Activated naive CD4-positive, alpha-beta T cell treated with anti-CD3 and anti-CD28 coated beads, Interleukin-2, amount 50 U/mL, for 72 hours (primary cell): ENCODE measurements around the gene MICAL1. TPM values are rescaled to one million over a fixed set of nuclear protein-coding genes. Genes with fewer than 3 reads are reported as not detected.
"Not testable (repeated sequence)": the region's sequence is repeated elsewhere in the genome, so short reads cannot be mapped to it uniquely, and the experiment has no call there.

Experiments
- ATAC-seq, 2 donors: fragments of 150-1000 bp; cut with Tn5 transposase; 2 replicates each; pipeline ENCODE4 v1.10.0; 2021; ENCODE audit warnings: mild to moderate bottlenecking in 2 of 2, moderate library complexity in 2 of 2
- DNase-seq, 2 donors: peaks; one replicate each; pipeline ENCODE4 v3.0.0; 2021 to 2022; ENCODE audit warnings: low spot score in 2 of 2
- H3K27ac Mint-ChIP-seq, 2 donors: one replicate each; pipeline ENCODE4 v1.8.0; 2022; ENCODE audit warnings: mild to moderate bottlenecking in 2 of 2, mixed read lengths in 2 of 2
- H3K36me3 Mint-ChIP-seq, 2 donors: one replicate each; pipeline ENCODE4 v1.8.0; 2022; ENCODE audit warnings: mixed read lengths in 2 of 2
- H3K9me3 Mint-ChIP-seq, 2 donors: one replicate each; pipeline ENCODE4 v1.8.0; 2022; ENCODE audit warnings: mixed read lengths in 2 of 2
- total RNA-seq, 2 donors: library from RNA; stranded (reverse); gene quantifications; one replicate each; pipeline ENCODE4 v1.2.3, GENCODE V29; 2022

Gene MICAL1
- total RNA-seq, 2 donors from 2014 or later = 32.9 to 45.7 TPM

- no peak for ATAC-seq
- Mint-ChIP-seq H3K9me3 (peaks cover 5 to 6% of the 10 kb centered on the region in 2 donors), H3K27ac (peak overlapping the region; percentile 27 to 61), H3K36me3 (peaks cover 24 to 68% of the 10 kb centered on the region in 2 donors)
- DNase-seq = no peak
Measured at GRCh38 chr6:109465772-109466171, 10.2 kb upstream of the MICAL1 start.

DNA sequence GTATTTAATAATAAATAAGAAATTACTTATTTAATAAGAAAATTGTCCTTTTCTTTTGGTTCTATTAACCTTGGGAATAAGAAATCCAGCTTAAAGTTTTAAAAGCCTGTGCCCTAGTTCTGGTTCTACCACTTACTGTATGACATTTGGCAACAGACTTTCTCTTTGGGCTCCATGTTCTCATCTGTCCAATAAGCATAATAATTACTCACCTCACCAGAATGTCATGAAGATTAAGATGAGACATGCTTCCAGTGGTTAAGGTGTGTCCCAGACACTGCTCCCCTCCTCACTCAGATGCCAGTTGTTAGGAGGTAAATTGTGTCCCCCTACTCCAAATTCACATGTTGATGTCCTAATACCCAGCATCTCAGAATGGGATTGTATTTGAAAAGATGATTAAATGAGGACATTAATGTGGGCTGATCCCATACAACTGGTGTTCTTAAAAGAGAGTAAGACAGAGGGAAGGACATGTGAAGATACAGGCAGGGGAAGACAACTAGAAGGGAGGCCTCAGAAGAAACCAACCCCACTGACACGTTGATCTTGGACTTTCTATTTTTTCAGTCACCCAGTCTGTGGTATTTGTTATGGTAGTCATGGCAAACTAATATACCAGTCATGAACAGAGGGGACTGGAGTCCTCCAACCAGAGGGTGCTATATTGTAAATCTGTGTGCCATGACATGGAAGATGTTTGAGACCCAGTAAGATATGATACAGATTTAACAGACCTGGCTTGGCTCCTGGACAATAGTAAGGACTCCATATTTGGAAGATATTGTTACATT lies 6.4 kb upstream of the MICAL1 start:
- ATAC-seq (peak in 1 of 2 donors; percentile 13), DNase-seq (no peak)
- H3K9me3 Mint-ChIP-seq = peaks cover 5 to 6% of the 10 kb centered on the region in 2 donors
- H3K27ac Mint-ChIP-seq = peak overlapping the region in 1 of 2 donors; percentile 49
- peaks cover 20 to 43% of the 10 kb centered on the region in 2 donors for H3K36me3 Mint-ChIP-seq

- not testable (repeated sequence) for H3K27ac Mint-ChIP-seq
- peaks cover 18 to 43% of the 10 kb centered on the region in 2 donors for H3K36me3 Mint-ChIP-seq
Measured at GRCh38 chr6:109461205-109461604, 5.6 kb upstream of the MICAL1 start.

GRCh38 chr6:109460161-109460829 lies 4.7 kb upstream of the MICAL1 start:
- Mint-ChIP-seq H3K27ac (no peak overlapping the region), H3K9me3 (peaks cover 5 to 6% of the 10 kb centered on the region in 2 donors), H3K36me3 (peaks cover 9 to 35% of the 10 kb centered on the region in 2 donors)
- DNase-seq (no peak), ATAC-seq (no peak)

More at GRCh38 chr6:109461205-109461604, 5.6 kb upstream of the MICAL1 start:
- ATAC-seq, H3K9me3 Mint-ChIP-seq, DNase-seq: not testable (repeated sequence)

DNA sequence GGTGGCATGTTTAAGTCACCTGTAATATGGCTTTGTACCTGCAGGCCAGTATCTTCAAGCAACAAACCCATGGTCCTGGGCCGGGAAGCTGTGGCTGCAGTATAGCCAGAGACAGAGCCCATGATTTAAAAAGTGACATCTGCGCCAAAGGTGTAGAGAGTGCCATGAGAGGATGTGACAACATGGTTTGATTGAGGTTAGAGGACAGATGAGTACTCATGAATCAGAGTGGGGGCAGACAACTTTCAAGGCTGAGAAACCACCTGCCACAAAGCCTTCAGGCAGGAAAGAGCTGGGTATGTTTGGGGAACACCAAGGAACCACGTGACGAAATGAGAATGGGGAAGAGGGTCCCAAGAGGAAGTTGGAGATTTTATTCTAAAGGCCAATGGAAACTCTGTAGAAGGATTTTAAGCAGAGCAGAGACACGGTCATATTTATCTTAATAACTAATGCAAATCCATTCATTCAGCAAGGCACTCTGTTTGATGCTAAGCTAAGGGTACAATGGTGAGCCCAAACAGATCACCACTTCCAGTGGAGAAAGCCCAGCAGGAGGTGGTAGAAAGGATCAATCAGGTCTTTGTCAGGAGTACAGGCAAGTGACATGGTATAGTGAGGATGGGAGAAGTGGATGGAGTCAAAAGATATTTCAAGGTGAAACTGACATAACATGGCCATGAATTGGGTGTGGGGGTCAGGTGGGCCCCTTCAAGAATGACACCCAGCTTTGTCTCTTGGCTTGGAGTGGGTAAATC lies 3.4 kb upstream of the MICAL1 start:
- Mint-ChIP-seq H3K9me3 (peaks cover 5 to 6% of the 10 kb centered on the region in 2 donors), H3K36me3 (peaks cover 9 to 23% of the 10 kb centered on the region in 2 donors), H3K27ac (peak overlapping the region; percentile 48 to 70)
- peak in 1 of 2 donors; percentile 35 for DNase-seq
- ATAC-seq = peak; percentile 68 to 78

- ATAC-seq = no peak
- no peak overlapping the region for H3K27ac Mint-ChIP-seq
- H3K9me3 Mint-ChIP-seq = peaks cover 5 to 6% of the 10 kb centered on the region in 2 donors
- DNase-seq = no peak
- peaks cover 9 to 10% of the 10 kb centered on the region in 2 donors for H3K36me3 Mint-ChIP-seq
Measured at GRCh38 chr6:109457562-109457996, 2.0 kb upstream of the MICAL1 start.

DNA sequence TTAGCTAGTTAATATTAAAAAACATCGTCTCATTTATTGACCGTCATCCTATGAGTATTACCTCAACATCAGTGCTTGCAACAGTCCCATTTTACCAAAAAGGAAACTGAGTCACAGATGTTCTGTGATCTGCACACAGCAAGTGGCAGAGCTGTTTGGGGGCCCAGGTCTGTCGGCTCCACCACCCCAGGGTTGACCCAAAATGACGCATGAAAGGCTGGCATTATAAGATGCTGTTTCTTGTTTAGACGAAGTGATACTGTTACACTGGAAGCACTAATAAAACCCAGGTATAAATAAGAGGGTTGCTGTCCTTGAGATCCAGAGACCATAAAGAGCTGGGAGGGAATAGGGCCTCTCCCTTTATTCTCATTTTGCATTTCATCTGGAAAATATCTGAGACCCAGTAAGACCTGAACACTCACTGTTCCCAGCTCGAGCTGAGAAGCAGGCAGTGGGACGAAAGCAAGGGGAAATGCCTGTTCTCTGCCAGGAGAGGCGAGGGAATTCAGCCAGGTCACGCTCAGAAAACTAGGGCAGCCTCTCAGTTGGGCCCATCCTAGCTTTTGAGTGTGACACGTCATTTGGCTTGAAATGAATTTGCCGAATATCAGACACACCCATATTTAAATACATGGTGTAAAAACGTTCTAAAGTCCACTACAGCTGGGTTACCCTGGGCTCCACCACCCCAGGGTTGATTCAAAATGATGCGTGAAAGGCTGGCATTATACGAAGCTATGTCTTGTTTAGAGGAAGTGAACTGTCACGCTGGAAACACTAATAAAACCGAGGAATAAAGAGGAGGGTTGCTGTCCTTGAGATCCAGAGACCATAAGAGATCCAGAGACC lies 1.4 kb upstream of the MICAL1 start:
- Mint-ChIP-seq H3K27ac (no peak overlapping the region), H3K36me3 (peaks cover 3 to 4% of the 10 kb centered on the region in 2 donors), H3K9me3 (peaks cover 2 to 3% of the 10 kb centered on the region in 2 donors)
- DNase-seq = no peak
- no peak for ATAC-seq

GRCh38 chr6:109456111-109456583 lies 575 bp upstream of the MICAL1 start:
- DNase-seq = no peak
- Mint-ChIP-seq H3K9me3 (no peaks in the 10 kb centered on the region), H3K36me3 (no peaks in the 10 kb centered on the region), H3K27ac (no peak overlapping the region)
- ATAC-seq = no peak

DNA sequence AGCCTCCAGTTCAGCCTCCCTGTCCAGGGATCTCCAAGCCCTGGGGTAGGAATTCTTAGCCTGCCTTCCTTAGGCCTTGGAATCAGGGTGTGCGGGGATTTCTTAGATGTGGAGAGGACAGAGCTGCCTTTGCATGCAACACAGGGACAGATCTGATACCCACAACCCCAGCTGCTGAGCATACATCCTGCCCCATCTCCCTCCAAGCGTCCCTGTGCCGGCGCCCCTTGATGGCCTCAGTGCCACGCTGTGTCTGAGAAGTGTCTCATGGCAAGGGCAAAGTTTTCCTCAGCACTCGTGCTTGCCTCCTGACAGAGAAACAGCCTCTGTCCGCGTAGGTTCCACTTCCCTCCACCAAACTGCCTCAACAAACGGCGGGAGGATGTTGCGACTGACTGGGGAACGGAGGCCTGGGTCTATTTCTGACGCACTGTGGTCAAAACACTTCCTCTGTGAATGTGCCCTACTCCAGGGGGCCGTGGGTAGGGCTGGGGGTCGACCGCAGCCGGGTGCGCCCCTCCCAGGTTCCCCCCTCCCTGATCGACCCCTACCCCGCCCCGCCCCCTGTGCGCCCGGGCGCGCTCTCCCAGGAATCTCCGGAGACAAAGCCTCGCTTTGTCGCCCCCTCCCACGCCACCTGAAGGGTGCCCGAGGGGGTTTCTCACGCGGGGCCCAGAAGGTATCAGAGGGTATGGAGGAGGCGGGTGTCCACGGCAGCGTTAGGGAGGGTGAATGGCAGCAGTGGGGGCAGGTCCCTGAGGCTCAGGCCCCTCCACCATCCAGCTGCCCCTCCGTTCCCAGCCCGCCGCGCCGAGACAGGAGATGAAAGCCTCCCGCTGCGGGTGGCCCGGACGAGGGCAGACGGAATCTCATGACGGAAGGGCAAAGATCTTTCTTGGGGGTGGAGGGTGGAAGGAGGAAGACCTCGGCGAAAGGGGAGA lies 806 bp downstream of the MICAL1 start:
- peak; percentile 30 to 57 for ATAC-seq
- Mint-ChIP-seq H3K27ac (peak overlapping the region; percentile 88 to 98), H3K36me3 (peaks cover 0 to 6% of the 10 kb centered on the region in 2 donors), H3K9me3 (no peaks in the 10 kb centered on the region)
- DNase-seq = peak; percentile 53 to 82

DNA sequence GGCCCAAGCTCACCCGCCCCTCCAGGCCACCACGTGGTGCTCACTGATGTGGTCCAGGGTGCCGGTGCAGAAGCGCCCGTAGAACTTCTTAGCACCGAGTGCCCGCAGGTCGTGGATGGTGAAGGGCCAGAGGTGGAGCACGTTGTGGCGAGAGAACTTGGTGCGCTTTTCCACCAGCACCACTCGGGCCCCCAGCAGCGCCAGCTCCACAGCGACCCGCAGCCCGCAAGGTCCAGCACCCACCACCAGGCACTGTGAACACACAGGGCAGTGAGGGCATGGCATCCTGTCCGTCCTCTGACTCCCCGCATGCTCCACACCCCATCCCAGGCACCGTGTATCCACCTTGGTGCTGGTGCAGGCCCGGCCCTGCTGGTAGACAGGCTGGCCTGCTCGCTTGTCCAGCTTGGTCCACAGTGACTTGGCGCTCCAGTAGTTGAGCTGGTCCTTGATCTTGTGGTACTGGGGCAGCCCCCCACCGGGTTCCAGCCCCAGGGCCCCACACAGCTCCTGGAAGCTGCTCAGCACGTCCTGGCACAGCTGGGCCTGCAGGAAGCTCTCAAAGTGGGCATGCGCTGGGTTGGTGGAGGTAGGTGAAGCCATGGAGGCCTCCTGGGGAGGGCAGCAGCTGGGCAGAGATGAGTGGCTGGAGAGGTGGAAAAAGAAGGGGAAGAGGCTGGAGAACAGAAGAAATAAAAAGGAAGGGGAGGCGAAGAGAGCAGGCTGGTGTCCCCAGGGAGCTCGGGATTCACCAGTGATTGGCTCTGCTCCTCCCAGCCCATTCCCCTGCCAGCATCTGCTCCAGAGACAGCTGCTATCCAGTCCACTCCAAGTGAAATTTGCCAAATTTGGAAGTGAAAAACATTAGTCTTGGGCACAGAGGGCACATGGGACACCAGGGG lies 1.7 kb downstream of the MICAL1 start:
- peaks cover 0 to 6% of the 10 kb centered on the region in 2 donors for H3K36me3 Mint-ChIP-seq
- DNase-seq (no peak), ATAC-seq (no peak)
- H3K27ac Mint-ChIP-seq = peak overlapping the region; percentile 88 to 98
- no peaks in the 10 kb centered on the region for H3K9me3 Mint-ChIP-seq

GRCh38 chr6:109453156-109453555 lies 2.4 kb downstream of the MICAL1 start:
- DNase-seq = no peak

DNA sequence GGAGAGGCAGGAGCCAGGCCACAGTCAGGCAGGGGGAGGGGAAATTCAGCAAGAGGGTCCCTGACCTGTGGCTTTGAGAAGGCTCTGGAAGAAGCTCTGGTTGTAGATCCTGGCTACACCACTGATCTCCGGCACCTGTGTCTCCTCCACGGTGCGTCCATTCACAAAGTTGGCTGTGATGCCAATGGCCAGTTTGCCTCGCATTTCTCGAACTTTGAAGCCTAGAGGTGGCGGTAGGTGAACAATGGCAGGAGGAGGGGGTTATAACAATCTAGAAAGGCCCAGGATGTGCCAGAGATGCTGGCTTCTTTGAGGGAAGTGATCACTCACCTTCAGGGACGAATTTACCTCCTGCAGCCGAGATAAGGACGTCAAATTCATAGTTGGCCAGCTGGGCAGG lies 3.4 kb downstream of the MICAL1 start:
- Mint-ChIP-seq H3K36me3 (peaks cover 0 to 6% of the 10 kb centered on the region in 2 donors), H3K27ac (no peak overlapping the region)

More at GRCh38 chr6:109453156-109453555, 2.4 kb downstream of the MICAL1 start:
- Mint-ChIP-seq H3K9me3 (no peaks in the 10 kb centered on the region), H3K36me3 (peaks cover 0 to 6% of the 10 kb centered on the region in 2 donors), H3K27ac (no peak overlapping the region)
- no peak for ATAC-seq

GRCh38 chr6:109451376-109451775 lies 4.2 kb downstream of the MICAL1 start:
- Mint-ChIP-seq H3K9me3 (no peaks in the 10 kb centered on the region), H3K36me3 (peaks cover 0 to 6% of the 10 kb centered on the region in 2 donors), H3K27ac (peak overlapping the region in 1 of 2 donors; percentile 29)
- ATAC-seq (no peak), DNase-seq (no peak)

More for the DNA sequence above, 3.4 kb downstream of the MICAL1 start:
- no peaks in the 10 kb centered on the region for H3K9me3 Mint-ChIP-seq
- no peak for ATAC-seq
- no peak for DNase-seq

DNA sequence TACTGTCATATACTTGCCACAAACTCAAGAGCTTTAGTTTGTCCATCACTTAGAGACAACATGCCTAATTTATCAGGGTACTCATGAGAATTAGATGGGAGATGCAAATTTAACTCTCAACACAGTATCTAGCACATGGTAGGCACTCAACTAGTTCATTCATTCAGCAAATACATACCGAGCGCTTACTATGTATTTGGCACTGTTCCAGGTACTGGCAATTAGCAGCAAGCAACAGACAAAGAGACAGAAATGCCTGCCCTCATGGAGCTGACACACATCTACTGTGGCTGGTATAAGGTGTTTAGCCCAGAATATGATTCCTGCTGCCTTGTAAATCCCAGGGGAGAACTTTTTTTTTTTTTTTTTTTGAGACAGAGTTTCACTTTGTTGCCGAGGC lies 4.8 kb downstream of the MICAL1 start:
- no peak for ATAC-seq
- DNase-seq = no peak
- H3K27ac Mint-ChIP-seq = no peak overlapping the region

More for the DNA sequence above, 4.8 kb downstream of the MICAL1 start:
- H3K36me3 Mint-ChIP-seq = peaks cover 0 to 6% of the 10 kb centered on the region in 2 donors
- no peaks in the 10 kb centered on the region for H3K9me3 Mint-ChIP-seq
